GM12864 (cell line): ENCODE measurements around the gene DDX54.

Experiments used
- DNase-seq: peaks from one replicate; pipeline ENCODE4 v3.0.0-alpha.2; 2011; ENCODE audit warnings: low read depth
- H3K4me3 ChIP-seq: 2 replicates; pipeline ENCODE4 v1.5.1; 2011; ENCODE audit warnings: mild to moderate bottlenecking, low read depth, low read length, control low read depth
- TF ChIP-seq, protein P1 (sequence below): IDR thresholded peaks from 2 replicates; pipeline ENCODE4 v1.5.1; 2011; ENCODE audit warnings: low read depth, mild to moderate bottlenecking, moderate library complexity, low read length, control low read depth, inconsistent platforms; ENCODE audit errors: missing control alignments

DDX54 gene

DNA sequence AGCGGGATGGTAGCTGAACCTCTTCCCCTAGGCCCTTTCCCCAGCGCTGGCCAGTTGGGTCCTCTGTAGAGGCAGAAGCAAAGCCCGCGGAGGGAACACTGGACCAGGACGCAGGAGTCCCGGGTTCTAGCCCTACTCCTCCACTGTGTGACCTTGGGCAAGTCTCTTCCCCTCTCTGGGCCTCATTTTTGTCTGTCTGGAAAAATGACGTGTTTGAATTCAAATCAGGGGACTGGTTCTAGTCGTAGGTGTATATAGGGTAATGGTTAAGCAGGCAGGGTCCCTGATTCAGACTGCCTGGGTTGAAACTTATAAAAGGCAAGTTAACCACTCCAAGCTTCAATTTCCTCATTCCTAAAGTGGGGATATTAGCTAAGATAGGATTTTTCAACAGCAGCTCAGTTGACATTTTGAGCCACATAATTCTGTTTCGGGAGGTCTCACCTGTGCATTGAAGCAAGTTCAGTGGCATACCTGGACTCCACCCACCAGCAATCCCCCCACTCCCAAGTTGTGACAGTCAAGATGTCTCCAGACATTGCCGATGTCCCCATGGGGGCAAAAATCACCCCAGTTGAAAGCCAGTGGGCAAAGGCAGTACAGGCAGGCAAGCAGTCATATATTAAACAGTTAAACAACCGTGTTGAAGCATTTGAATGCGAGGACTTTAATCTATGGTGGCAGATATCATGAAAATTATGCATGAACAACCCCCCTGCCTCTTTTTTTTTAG is 36.9 kb upstream of the DDX54 start:
- TF ChIP-seq, protein P1, sequence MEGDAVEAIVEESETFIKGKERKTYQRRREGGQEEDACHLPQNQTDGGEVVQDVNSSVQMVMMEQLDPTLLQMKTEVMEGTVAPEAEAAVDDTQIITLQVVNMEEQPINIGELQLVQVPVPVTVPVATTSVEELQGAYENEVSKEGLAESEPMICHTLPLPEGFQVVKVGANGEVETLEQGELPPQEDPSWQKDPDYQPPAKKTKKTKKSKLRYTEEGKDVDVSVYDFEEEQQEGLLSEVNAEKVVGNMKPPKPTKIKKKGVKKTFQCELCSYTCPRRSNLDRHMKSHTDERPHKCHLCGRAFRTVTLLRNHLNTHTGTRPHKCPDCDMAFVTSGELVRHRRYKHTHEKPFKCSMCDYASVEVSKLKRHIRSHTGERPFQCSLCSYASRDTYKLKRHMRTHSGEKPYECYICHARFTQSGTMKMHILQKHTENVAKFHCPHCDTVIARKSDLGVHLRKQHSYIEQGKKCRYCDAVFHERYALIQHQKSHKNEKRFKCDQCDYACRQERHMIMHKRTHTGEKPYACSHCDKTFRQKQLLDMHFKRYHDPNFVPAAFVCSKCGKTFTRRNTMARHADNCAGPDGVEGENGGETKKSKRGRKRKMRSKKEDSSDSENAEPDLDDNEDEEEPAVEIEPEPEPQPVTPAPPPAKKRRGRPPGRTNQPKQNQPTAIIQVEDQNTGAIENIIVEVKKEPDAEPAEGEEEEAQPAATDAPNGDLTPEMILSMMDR: no peak
- H3K4me3 ChIP-seq: peak overlapping the region; percentile 97
- no peak for DNase-seq

DNA sequence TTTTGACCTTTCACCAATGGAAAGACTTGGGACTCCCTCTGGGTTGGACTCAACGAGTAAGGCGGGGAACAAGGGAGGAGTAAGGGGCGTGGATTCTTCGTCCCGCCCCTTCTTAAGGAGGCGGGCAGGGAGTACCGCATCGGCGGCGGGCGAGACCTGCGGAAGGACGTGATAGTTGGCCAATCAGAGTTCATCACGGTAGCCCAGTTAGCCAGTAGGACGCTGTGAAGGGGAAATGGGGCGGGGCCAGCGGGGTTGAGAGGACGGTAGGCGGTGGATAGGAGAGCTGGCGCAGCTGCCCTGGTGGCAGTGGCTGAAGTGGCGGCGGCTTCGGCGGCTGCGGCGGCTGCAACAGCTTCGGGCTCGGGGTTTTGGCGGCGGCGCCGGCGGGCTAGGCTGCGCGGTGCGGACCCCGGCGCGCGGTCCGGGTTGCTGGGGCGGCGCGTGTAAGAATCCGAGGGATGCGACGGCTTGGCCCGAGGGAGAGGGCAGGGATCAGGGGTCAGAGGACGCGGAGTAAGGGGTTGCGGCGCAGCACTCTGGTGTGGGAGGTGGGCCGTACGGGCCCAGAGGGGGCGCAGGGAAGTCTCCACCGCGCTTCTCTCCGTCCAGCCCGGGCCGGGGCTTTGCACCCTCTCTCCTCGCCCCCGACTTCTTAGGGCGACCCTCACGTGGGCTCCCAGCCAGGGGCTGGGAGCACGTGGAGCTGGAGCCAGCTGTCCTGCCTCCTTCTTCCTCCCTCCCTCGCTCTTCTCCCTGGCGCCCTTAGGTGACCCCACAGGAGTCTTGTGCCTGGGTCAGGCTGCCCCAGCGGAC is 36.1 kb upstream of the DDX54 start, which contains the start of gene TPCN1:
Gene TPCN1 (plus strand): TSS at position 284 of the 816 bp plus-strand sequence. CDS start 5,389 bp downstream, outside the sequence.
- TF ChIP-seq, protein P1: no peak
- H3K4me3 ChIP-seq: peak within 1 kb of the TSS; percentile 97
- DNase-seq: peak; percentile 100

DNA sequence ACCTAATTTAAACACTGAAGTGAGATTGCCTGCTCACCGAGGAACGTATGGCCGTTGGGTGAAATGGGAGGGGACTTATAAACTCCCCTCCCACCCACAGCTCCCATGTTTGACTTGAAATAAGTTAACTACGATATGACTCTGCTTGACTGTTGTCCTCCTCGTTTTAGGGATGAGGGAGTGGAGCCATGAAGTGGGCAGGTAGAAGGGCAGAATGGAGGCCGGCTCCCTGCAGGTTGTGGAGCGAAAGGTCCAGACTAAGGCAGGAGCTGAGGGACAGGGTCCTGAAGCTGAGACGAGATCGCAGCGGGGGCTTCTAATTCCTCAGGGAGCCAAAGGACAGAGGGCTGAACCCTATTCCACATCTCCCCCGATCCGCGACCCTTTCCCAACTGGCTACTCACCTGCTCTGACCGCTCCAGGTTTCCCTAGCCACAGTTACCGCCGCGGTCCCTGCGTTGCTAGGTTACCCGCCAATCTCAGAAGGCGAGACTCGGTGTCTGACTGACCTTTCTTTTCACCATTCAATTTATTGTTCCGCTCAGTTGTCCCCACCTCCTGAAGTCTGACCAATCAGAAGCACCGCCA is 35.4 kb upstream of the DDX54 start:
- TF ChIP-seq, protein P1: no peak
- DNase-seq: no peak
- H3K4me3 ChIP-seq: peak overlapping the region; percentile 64

DNA sequence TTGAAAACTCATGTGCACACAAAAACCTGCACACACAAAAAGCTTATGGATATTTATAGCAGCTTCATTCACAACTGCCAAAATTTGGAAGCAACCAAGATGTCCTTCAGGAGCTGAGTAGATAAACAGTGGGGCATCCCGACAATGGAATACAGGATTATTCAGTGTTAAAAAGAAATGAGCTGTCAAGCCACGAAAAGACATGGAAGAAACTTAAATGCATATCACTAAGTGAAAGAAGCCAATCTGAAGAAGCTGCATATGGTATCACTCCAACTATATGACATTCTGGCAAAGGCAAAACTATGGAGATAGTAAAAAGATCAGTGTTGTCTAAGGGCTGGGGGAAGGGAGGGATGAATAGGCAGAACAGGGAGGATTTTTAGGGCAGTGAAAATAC is 30.7 kb upstream of the DDX54 start:
- no peak overlapping the region for H3K4me3 ChIP-seq
- DNase-seq: no peak
- TF ChIP-seq, protein P1: no peak

DNA sequence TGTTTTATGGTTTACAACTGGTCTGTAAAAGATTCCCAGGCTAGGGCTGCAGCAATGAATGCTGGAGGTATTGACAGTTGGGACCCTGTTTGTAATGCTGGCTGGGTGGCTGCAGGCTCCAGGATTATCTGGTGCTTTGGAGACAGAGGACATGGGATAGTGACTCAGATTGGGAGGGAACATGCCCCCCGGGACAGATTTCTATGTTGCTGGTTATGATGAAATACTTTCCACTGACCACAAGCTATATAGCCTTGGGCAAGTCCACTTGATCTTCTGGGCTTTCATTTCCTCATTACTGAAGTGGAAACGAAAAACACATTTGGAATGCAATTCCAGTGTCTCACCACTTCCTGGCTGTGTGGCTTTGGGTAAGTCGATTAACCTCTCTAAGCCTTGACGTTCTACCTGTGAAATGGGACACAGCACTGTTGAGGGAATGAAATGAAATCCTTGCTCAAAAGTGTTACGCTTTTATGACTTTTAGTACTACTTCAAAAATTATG is 29.7 kb upstream of the DDX54 start:
- H3K4me3 ChIP-seq: no peak overlapping the region
- peak; percentile 54 for DNase-seq
- TF ChIP-seq, protein P1: no peak

DNA sequence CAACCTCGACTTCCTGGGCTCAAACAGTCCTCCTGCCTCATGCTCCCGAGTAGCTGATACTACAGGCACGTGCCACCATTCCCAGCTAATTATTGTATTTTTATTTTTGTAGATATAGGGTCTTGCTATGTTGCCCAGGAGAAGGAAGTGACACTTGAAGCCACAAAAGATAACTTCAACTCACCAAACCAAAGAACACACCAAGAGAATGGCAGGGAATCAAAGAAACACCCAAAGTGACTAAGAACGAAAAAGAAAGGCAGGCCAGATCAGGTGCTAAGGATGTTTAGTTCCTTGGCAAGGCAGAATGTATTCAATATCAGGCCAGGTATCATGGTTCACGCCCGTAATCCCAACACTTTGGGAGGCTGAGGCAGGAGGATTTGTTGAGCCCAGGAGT is 25.9 kb upstream of the DDX54 start:
- TF ChIP-seq, protein P1: no peak
- H3K4me3 ChIP-seq: no peak overlapping the region
- DNase-seq: no peak
